GM11168 (cell line): ENCODE measurements around the gene RPS27A.
"Not testable (repeated sequence)": the region's sequence is repeated elsewhere in the genome, so short reads cannot be mapped to it uniquely, and the experiment has no call there.

Experiments
- in situ Hi-C: fragments of 300-500 bp; cut with MboI; formaldehyde crosslinking; loops from one replicate; pipeline ENCODE4 v1.12.0; 2022; ENCODE audit warnings: low sequenced_read_pairs; ENCODE audit not compliant: unreplicated experiment

The RPS27A gene

DNA sequence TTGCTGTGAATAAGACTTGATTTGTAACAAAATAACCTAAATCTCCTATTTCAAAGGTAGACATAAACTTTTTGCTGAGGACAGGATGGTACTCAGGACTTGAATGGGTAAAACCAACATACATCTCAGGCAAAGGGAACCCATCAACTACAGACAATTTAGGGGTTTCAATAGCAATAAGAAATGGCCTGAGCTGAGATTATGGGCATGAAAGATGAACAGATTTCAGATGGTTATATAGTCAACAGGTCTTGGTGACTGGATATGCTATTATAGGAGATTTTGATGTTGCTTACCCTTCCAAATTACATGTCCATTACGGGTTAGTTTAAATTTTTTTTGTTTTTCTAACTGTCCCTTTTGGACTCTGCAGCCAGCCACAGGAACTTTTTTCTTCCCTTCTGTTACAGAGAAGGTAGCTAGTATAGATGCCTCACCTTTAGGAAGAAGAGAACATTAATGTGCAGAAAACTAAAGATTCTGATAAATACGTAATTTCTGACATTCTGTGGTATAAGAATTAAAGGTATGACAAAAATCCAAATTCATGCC is 4.6 kb downstream of the RPS27A start:
- in situ Hi-C loops: no loop called here

DNA sequence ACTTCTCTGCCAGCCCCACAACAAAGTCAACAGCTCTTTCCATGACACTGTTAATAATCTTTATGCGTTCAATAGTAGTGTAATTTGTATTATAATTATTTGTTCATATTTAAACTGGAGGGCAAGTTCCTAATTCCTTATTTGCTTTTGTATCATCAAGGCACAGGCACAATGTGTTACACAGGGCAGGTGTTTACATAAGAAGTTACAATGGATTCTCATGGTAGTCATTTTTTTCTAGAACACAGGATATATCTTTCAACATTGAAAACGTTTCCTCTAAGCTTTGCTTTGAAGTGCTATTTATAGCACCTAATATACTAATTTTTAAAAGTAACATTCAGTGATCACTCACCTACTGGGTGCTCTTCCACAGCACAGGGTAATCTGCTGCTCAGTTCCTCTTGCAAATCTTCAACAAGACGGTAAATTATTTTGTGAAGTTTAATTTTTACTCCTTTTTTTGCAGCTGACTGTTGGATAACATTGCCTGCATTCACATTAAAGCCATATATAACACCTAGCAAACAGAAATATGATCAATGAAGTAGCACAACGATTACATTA is 7.3 kb downstream of the RPS27A start:
- in situ Hi-C loops: no loop called here

- in situ Hi-C loops: not testable (repeated sequence)
Measured at GRCh38 chr2:55241582-55241981, 9.1 kb downstream of the RPS27A start.

DNA sequence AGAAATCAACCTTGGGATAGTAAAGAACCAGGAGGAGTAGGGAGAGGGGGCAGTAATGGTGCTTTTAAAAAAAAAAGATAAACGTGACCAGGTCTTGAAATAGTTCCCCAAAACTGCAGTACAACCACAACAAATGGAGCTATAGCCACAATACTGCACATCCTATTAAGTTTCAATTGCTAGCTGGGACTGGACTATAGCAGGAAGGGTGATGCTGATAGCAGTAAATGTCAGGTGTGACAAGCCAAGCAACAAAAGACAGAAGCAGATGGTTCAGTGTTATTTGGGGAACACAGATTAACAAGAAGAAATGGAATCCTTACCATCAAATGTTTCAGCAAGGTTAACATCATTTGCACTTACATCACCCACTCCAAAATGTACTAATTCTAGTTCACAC is 10.1 kb downstream of the RPS27A start:
- in situ Hi-C loops: no loop called here

DNA sequence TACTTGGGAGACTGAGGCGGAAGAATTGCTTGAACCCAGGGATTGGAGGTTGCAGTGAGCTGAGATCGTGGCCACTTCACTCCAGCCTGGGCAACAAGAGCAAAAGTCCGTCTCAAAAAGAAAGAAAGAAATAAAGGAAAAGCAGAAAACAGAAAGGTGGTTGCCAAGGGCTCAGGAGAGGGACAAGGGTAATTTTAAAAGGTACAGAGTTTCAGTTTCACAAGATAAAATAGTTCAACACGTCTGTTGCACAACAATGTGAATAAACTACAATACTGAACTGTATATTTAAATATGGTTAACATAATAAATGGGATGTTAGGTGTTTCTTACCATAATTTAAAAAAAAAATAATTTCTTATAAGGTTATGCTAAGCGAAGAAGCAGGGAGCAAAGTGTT is 12.9 kb downstream of the RPS27A start:
- in situ Hi-C loops: no loop called here

DNA sequence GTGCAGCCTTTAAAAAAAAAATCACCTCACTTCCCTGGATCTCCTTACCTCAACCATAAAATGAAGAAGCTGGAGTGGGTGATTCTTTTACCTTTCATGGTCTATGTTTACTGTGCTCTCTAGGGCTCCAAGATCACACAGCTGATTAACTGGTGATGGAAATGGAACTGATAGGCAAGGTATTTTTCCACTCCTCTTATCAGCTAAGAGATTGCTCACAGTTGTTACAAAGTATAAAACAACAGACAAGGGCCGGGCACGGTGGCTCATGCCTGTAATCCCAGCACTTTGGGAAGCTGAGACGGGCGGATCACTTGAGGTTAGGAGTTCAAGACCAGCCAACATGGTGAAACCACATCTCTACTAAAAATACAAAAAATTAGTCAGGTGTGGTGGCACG is 14.5 kb downstream of the RPS27A start:
- in situ Hi-C loops: no loop called here

DNA sequence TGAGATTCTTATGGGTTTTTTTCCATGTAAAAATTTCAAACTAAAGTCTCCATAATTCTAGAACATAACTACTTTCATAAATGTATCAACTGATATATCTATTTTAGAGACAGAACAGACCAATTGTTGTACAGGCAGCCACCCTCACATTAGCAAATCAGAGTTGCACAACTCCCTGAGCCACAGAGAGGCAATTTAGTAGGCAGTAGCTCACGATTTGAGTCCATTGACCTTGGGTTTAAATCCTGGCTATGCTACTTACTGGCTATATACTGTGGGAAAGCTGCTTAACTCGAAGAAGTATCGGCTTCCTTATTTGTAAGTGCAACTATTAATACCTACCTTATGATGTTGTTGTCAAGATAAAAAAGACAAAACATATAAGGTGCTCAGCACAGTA is 20.3 kb downstream of the RPS27A start:
- in situ Hi-C loops: no loop called here

DNA sequence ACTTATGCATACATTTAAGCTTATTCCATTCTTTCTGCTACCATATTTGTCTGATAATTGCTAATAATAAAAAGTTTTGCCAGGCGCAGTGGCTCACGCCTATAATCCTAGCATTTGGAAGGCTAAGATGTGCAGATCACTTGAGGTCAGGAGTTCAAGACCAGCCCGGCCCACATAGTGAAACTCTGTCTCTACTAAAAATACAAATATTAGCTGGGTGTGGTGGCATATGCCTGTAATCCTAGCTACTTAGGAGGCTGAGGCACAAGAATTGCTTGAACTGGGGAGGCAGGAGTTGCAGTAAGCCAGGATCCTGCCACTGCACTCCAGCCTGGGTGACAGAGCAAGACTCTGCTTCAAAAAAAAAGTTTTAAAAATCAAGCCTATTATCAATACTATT is 27.1 kb downstream of the RPS27A start:
- in situ Hi-C loops: not testable (repeated sequence)

- in situ Hi-C loops: no loop called here
Measured at GRCh38 chr2:55268288-55268906, 35.9 kb downstream of the RPS27A start.

DNA sequence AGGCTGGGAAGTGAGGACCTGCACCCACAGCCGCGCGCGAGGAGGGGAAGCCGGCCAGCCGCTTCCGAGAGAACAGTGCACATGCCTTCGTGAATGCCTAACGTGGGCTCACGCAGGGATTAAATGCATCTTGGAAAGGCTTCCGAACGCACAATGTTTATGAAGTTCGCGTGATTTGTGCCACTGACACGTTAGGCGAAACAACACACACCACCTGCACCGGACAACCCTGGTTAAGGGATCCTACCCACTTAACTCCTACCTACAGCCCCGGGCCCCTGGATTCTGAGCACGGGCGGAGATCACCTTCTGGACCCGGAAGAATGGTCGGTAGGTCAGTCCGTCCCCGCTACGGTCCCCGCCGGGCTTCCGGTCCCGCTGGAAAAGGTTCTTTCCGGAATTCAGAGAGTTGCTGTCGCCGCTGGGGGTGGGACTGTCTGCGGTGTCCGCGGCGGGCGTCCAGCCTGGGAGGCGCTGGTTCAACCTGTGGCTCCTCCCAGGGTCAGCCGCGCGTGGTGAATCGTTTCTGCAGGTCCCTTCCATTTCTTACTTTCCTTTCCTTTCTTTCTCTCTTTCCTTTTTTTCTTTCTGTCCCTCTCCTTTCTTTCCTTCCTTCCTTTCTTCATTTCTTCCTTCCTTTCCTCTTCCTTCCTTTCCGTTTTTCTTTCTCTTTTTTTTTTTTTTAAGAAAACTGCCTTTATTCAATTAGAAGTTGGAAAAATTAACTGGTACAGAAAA is 36.6 kb downstream of the RPS27A start, which contains the start of gene MTIF2:
TSS of gene MTIF2 (minus strand) at position 325 of the 738 bp plus-strand sequence. CDS start 5,373 bp downstream, outside the sequence.
- in situ Hi-C loops: no loop called here

DNA sequence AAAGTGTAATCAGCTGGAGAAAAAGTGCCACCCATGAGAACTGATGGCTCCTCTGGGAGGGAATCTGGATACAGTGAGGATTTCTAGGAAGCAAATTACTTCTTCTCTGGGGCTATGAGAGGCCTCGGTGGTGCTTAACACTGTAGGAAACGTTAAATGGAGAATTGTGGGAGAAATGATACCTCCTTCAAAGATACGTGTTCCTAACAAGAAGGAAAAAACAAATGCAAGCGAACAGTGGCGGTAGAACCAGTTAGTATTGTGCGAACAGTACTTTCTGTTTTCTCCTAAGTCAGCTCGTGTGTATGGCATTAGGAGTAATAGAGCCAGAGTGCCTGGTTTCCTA is 37.1 kb downstream of the RPS27A start:
- in situ Hi-C loops: no loop called here

GRCh38 chr2:55274346-55274745 is 41.9 kb downstream of the RPS27A start:
- in situ Hi-C loops: not testable (repeated sequence)

- in situ Hi-C loops: no loop called here
Measured at GRCh38 chr2:55277310-55277709, 44.8 kb downstream of the RPS27A start.

GRCh38 chr2:55279214-55279835 is 46.8 kb downstream of the RPS27A start:
- in situ Hi-C loops: not testable (repeated sequence)

DNA sequence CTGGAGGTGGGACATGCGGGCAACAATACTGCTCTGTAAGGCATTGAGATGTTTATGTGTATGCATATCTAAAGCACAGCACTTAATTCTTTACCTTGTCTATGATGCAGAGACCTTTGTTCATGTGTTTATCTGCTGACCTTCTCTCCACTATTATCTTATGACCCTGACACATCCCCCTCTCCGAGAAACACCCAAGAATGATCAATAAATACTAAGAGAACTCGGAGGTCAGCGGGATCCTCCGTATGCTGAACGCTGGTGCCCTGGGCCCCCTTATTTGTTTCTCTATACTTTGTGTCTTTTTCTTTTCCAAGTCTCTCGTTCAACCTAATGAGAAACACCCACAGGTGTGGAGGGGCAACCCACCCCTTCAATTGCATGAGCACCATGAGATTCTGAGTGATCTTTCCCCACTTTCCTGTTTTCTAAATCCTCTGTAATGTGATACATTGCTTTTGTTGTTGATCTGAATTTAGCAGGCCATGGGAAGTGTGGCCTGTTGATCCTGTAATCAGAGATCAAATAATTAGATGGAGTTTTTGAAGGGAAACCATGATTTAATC is 47.5 kb downstream of the RPS27A start:
- in situ Hi-C loops: not testable (repeated sequence)

DNA sequence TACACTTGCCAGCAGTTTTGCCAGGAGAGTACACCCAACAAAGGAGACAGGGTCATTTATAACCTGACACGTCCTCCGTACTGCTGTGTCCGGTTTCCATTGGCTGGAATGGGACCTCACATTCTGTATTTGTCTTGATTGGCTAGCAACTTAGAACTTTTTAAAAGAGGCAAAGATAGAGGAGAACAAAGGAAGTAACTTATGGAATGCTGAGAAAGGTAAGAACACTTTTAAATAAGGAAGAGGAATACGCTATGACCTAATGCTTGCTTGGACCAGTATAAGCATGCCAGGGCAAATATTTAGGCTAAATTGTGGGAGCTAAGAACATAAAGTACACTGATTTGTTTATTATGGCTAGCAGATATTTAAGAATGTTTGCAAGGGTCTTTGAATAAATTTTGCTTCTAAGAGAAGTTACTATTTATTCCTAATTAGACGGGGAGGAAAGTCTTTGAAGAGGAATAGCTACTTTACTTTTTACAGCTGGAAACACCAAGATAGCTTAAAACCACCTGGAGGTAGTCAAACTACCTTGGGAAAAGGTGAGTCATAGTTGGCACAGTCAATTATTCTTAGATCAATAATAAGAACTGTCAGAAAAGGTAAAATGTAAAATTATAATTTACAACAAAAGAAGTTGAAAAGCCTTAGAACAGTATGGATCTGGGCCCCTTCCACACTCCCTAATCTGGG is 48.5 kb downstream of the RPS27A start:
- in situ Hi-C loops: not testable (repeated sequence)

- in situ Hi-C loops: no loop called here
Measured at GRCh38 chr2:55282110-55282917, 49.8 kb downstream of the RPS27A start.

- in situ Hi-C loops: no loop called here
Measured at GRCh38 chr2:55283083-55283482, 50.6 kb downstream of the RPS27A start.
